Measurements from ENCODE around the gene TBC1D26.

- TF ChIP-seq CTCF (optimal IDR thresholded peaks at IDR 0.05 in 1 of 3, IDR thresholded peaks at IDR 0.05 in 1 of 3, conservative IDR thresholded peaks at IDR 0.05 in 1 of 3; ENCODE audit: extremely low read depth in 1 of 3, insufficient read depth in 2 of 3, low read length in 3 of 3) (no peak), EZH2 (IDR thresholded peaks at IDR 0.05; ENCODE audit: low read length) (no peak)
These were observed 6.0 kb downstream of the TBC1D26 start for GRCh38 chr17:15738066-15738465.
